ENCODE measurements around the gene MCM7. TPM values are rescaled to one million over a fixed set of nuclear protein-coding genes. Genes with fewer than 3 reads are reported as not detected.

Gene MCM7
- total RNA-seq, 1 donor from 2014 or later = 101 TPM

GRCh38 chr7:100044718-100045117, 56.5 kb downstream of the MCM7 start:
- DNase-seq (ENCODE audit: low read depth) = no peak
- H3K27me3 ChIP-seq (ENCODE audit: control insufficient read depth, insufficient read depth, low read length) = no peaks in the 10 kb centered on the region
- no peak overlapping the region for H3K4me3 ChIP-seq (ENCODE audit: low read depth, low read length)
- no peaks in the 10 kb centered on the region for H3K36me3 ChIP-seq (ENCODE audit: control insufficient read depth, insufficient read depth, low read length)
- TF ChIP-seq CTCF (IDR thresholded peaks at IDR 0.05; ENCODE audit: insufficient read depth, low read length, poor library complexity, severe bottlenecking) = no peak

Other genes starting within 250 kb of the MCM7 start
- not detected in 2 replicates for gene OR2AE1, start 224.4 kb downstream of the MCM7 start, total RNA-seq
- 32.6 and 36.0 TPM in 2 replicates for gene TRIM4, start 181.9 kb downstream of the MCM7 start, total RNA-seq
- gene GJC3, start 171.8 kb downstream of the MCM7 start, total RNA-seq = not detected in 2 replicates
- gene AZGP1, start 125.4 kb downstream of the MCM7 start, total RNA-seq = 0.75 TPM in 1 of 2 replicates, not detected in the other
- 32.5 and 40.3 TPM in 2 replicates for gene ZKSCAN1, start 85.8 kb downstream of the MCM7 start, total RNA-seq
- gene ZSCAN21, start 51.6 kb downstream of the MCM7 start, total RNA-seq = 14.8 and 21.7 TPM in 2 replicates
- 39.9 and 44.9 TPM in 2 replicates for gene ZNF3, start 19.7 kb downstream of the MCM7 start, total RNA-seq
- gene COPS6, start 12.4 kb downstream of the MCM7 start, total RNA-seq = 43.3 and 45.2 TPM in 2 replicates
- gene AP4M1, start 246 bp upstream of the MCM7 start, total RNA-seq = 23.6 and 29.4 TPM in 2 replicates
- gene TAF6, start 18.0 kb upstream of the MCM7 start, total RNA-seq = 69.0 and 80.5 TPM in 2 replicates
- 10.1 TPM in 2 replicates for gene CNPY4, start 18.2 kb upstream of the MCM7 start, total RNA-seq
- 2.3 and 3.5 TPM in 2 replicates for gene MBLAC1, start 25.6 kb upstream of the MCM7 start, total RNA-seq
- 150 and 208 TPM in 2 replicates for gene LAMTOR4, start 47.5 kb upstream of the MCM7 start, total RNA-seq
- gene TRAPPC14, start 57.3 kb upstream of the MCM7 start, total RNA-seq = 10.4 and 23.1 TPM in 2 replicates
- gene GAL3ST4, start 67.2 kb upstream of the MCM7 start, total RNA-seq = 1.5 and 2.1 TPM in 2 replicates
- 13.6 and 14.7 TPM in 2 replicates for gene GPC2, start 76.0 kb upstream of the MCM7 start, total RNA-seq
- gene STAG3, start 76.5 kb upstream of the MCM7 start, total RNA-seq = 1.1 and 2.1 TPM in 2 replicates
- not detected in 2 replicates for gene PVRIG, start 118.6 kb upstream of the MCM7 start, total RNA-seq
- not detected in 2 replicates for gene SPDYE3, start 206.3 kb upstream of the MCM7 start, total RNA-seq